HEK293 (cell line): ENCODE data around the gene USP44.

Source experiments
- CTCF ChIA-PET: fragments of 350-600 bp; formaldehyde crosslinking; extraction: SDS; loops from one replicate; lab custom pipeline; 2021; ENCODE audit warnings: antibody characterized with exemption; lab: Yijun Ruan, JAX
- POLR2A ChIA-PET: fragments of 300-600 bp; formaldehyde crosslinking; extraction: SDS; loops from one replicate; lab custom pipeline; 2020; ENCODE audit warnings: antibody characterized with exemption, inconsistent platforms; lab: Yijun Ruan, JAX
- H3K27ac ChIP-seq: fragments of 200-500 bp; sonication (Bioruptor generic); 2 replicates; pipeline ENCODE4 v1.5.1; 2014; ENCODE audit warnings: low read depth, low read length, control low read depth, inconsistent platforms; ENCODE audit errors: extremely low read depth
- H3K36me3 ChIP-seq, 2 experiments: fragments of 200-500 bp in 1 of 2; sonication (Bioruptor generic) in 1 of 2; 1 replicate in 1 of 2; 2 replicates in 1 of 2; pipeline ENCODE4 v1.5.1; 2014 to 2017; ENCODE audit warnings: inconsistent platforms in 2 of 2, low read length in 2 of 2; ENCODE audit not compliant: control insufficient read depth in 2 of 2, insufficient read depth in 1 of 2
- H3K4me1 ChIP-seq: fragments of 200-500 bp; sonication (Bioruptor generic); 2 replicates; pipeline ENCODE4 v1.5.1; 2014; ENCODE audit warnings: mild to moderate bottlenecking, low read length, inconsistent platforms; ENCODE audit not compliant: control insufficient read depth, insufficient read depth
- H3K4me3 ChIP-seq: 2 replicates; pipeline ENCODE4 v1.5.1; 2011; ENCODE audit warnings: low read depth, mild to moderate bottlenecking, control low read depth, low read length, moderate library complexity
- H3K9me3 ChIP-seq: fragments of 200-500 bp; sonication (Bioruptor generic); 2 replicates; pipeline ENCODE4 v1.5.1; 2014; ENCODE audit warnings: low read depth, low read length, inconsistent platforms; ENCODE audit not compliant: control insufficient read depth, insufficient read depth
- GLIS1 ChIP-seq: fragments of 450-650 bp; formaldehyde crosslinking; IDR thresholded peaks from 2 replicates; pipeline ENCODE4 v1.5.1; 2016; ENCODE audit warnings: missing biosample characterization, missing genetic modification characterization
- KLF10 ChIP-seq: fragments of 450-650 bp; IDR thresholded peaks from 2 replicates; pipeline ENCODE4 v1.5.1; 2018; ENCODE audit warnings: missing biosample characterization, mild to moderate bottlenecking, missing genetic modification characterization
- KLF9 ChIP-seq: fragments of 450-650 bp; formaldehyde crosslinking; IDR thresholded peaks from 2 replicates; pipeline ENCODE4 v1.5.1; 2016; ENCODE audit warnings: missing biosample characterization, missing genetic modification characterization, low read depth
- OSR2 ChIP-seq: fragments of 450-650 bp; formaldehyde crosslinking; IDR thresholded peaks from 2 replicates; pipeline ENCODE4 v1.5.1; 2016; ENCODE audit warnings: missing biosample characterization, missing genetic modification characterization
- SP2 ChIP-seq: fragments of 450-650 bp; formaldehyde crosslinking; IDR thresholded peaks from 2 replicates; pipeline ENCODE4 v1.5.1; 2016; ENCODE audit warnings: missing biosample characterization, missing genetic modification characterization
- ZBTB48 ChIP-seq: fragments of 450-650 bp; formaldehyde crosslinking; IDR thresholded peaks from 2 replicates; pipeline ENCODE4 v1.5.1; 2016; ENCODE audit warnings: missing biosample characterization, missing genetic modification characterization
- ZNF132 ChIP-seq: fragments of 450-650 bp; formaldehyde crosslinking; IDR thresholded peaks from 2 replicates; pipeline ENCODE4 v1.5.1; 2017; ENCODE audit warnings: missing biosample characterization, missing genetic modification characterization, borderline replicate concordance
- ZNF16 ChIP-seq: fragments of 450-650 bp; formaldehyde crosslinking; IDR thresholded peaks from 2 replicates; pipeline ENCODE4 v1.5.1; 2016; ENCODE audit warnings: low read depth, missing biosample characterization, missing genetic modification characterization
- ZNF311 ChIP-seq: fragments of 450-650 bp; formaldehyde crosslinking; IDR thresholded peaks from 2 replicates; pipeline ENCODE4 v1.5.1; 2017; ENCODE audit warnings: missing biosample characterization, missing genetic modification characterization, borderline replicate concordance
- ZNF341 ChIP-seq: fragments of 450-650 bp; formaldehyde crosslinking; IDR thresholded peaks from 2 replicates; pipeline ENCODE4; 2016; ENCODE audit warnings: low read depth, missing biosample characterization, missing genetic modification characterization
- ZNF391 ChIP-seq: fragments of 450-650 bp; formaldehyde crosslinking; IDR thresholded peaks from 2 replicates; pipeline ENCODE4 v1.5.1; 2016; ENCODE audit warnings: low read depth, missing biosample characterization, missing genetic modification characterization, borderline replicate concordance
- ZNF548 ChIP-seq: fragments of 450-650 bp; formaldehyde crosslinking; IDR thresholded peaks from 2 replicates; pipeline ENCODE4 v1.5.1; 2016; ENCODE audit warnings: missing biosample characterization, missing genetic modification characterization
- ZNF561 ChIP-seq: fragments of 450-650 bp; IDR thresholded peaks from 2 replicates; pipeline ENCODE4 v1.5.1; 2018; ENCODE audit warnings: missing biosample characterization, missing genetic modification characterization, borderline replicate concordance
- ZNF624 ChIP-seq: fragments of 450-650 bp; formaldehyde crosslinking; IDR thresholded peaks from 2 replicates; pipeline ENCODE4 v1.5.1; 2017; ENCODE audit warnings: missing biosample characterization, missing genetic modification characterization
- ZNF626 ChIP-seq: fragments of 450-650 bp; sonication (Bioruptor Pico); formaldehyde crosslinking; IDR thresholded peaks from 2 replicates; pipeline ENCODE4 v1.5.1; 2018; ENCODE audit warnings: missing biosample characterization, missing genetic modification characterization, inconsistent platforms
- ZNF768 ChIP-seq: fragments of 450-650 bp; formaldehyde crosslinking; IDR thresholded peaks from 2 replicates; pipeline ENCODE4 v1.5.1; 2018; ENCODE audit warnings: missing biosample characterization, mild to moderate bottlenecking, missing genetic modification characterization
- ZNF777 ChIP-seq: fragments of 450-650 bp; formaldehyde crosslinking; IDR thresholded peaks from 2 replicates; pipeline ENCODE4 v1.5.1; 2017; ENCODE audit warnings: missing biosample characterization, missing genetic modification characterization, borderline replicate concordance
- ZNF792 ChIP-seq: fragments of 450-650 bp; formaldehyde crosslinking; IDR thresholded peaks from 2 replicates; pipeline ENCODE4 v1.5.1; 2016; ENCODE audit warnings: missing biosample characterization, missing genetic modification characterization
- TF ChIP-seq, protein P1 (sequence below): fragments of 450-650 bp; formaldehyde crosslinking; IDR thresholded peaks from 2 replicates; pipeline ENCODE4 v1.5.1; 2016; ENCODE audit warnings: missing biosample characterization, missing genetic modification characterization
- TF ChIP-seq, protein P2 (sequence below): fragments of 450-650 bp; formaldehyde crosslinking; IDR thresholded peaks from 2 replicates; pipeline ENCODE4 v1.5.1; 2016; ENCODE audit warnings: missing biosample characterization, missing genetic modification characterization
- TF ChIP-seq, protein P3 (sequence below): fragments of 450-650 bp; formaldehyde crosslinking; IDR thresholded peaks from 2 replicates; pipeline ENCODE4 v1.5.1; 2016; ENCODE audit warnings: missing biosample characterization, missing genetic modification characterization
- TF ChIP-seq, protein P4 (sequence below): fragments of 450-650 bp; formaldehyde crosslinking; IDR thresholded peaks from 2 replicates; pipeline ENCODE4 v1.5.1; 2017; ENCODE audit warnings: missing biosample characterization, missing genetic modification characterization
- TF ChIP-seq, protein P5 (sequence below): fragments of 450-650 bp; formaldehyde crosslinking; IDR thresholded peaks from 2 replicates; pipeline ENCODE4 v1.5.1; 2016; ENCODE audit warnings: missing biosample characterization, missing genetic modification characterization
- TF ChIP-seq, protein P6 (sequence below): fragments of 450-650 bp; formaldehyde crosslinking; IDR thresholded peaks from 2 replicates; pipeline ENCODE4; 2016; ENCODE audit warnings: missing biosample characterization, missing genetic modification characterization
- TF ChIP-seq, protein P7 (sequence below): fragments of 450-650 bp; formaldehyde crosslinking; IDR thresholded peaks from 2 replicates; pipeline ENCODE4 v1.5.1; 2016; ENCODE audit warnings: missing biosample characterization, missing genetic modification characterization

USP44 gene

DNA sequence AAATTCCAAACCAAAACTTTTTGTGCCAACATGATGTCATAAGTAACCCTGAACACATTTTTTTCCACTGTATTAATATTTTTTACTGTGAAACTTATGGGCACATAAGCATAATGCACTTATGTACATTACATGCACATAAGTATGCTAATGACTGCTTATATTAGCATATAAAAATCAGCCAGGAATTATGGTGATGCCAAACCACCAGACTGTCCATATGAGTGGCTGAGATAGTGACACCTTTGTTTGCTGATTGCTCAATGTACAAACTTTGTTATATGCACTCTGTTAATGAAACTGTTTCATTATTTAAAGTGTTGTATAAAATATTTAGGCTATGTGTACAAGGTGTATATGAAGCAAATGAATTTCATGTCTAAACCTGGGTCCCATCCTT is 32.3 kb downstream of the USP44 start (continued):
- TF ChIP-seq, protein P1, sequence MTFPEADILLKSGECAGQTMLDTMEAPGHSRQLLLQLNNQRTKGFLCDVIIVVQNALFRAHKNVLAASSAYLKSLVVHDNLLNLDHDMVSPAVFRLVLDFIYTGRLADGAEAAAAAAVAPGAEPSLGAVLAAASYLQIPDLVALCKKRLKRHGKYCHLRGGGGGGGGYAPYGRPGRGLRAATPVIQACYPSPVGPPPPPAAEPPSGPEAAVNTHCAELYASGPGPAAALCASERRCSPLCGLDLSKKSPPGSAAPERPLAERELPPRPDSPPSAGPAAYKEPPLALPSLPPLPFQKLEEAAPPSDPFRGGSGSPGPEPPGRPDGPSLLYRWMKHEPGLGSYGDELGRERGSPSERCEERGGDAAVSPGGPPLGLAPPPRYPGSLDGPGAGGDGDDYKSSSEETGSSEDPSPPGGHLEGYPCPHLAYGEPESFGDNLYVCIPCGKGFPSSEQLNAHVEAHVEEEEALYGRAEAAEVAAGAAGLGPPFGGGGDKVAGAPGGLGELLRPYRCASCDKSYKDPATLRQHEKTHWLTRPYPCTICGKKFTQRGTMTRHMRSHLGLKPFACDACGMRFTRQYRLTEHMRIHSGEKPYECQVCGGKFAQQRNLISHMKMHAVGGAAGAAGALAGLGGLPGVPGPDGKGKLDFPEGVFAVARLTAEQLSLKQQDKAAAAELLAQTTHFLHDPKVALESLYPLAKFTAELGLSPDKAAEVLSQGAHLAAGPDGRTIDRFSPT (tag by site-specific recombination) = no peak
- TF ChIP-seq ZNF624 (tag by site-specific recombination) (no peak), ZNF311 (tag by site-specific recombination) (no peak), OSR2 (no peak), ZNF341 (tag by site-specific recombination) (no peak), SP2 (tag by site-specific recombination) (no peak)
- TF ChIP-seq, protein P2, sequence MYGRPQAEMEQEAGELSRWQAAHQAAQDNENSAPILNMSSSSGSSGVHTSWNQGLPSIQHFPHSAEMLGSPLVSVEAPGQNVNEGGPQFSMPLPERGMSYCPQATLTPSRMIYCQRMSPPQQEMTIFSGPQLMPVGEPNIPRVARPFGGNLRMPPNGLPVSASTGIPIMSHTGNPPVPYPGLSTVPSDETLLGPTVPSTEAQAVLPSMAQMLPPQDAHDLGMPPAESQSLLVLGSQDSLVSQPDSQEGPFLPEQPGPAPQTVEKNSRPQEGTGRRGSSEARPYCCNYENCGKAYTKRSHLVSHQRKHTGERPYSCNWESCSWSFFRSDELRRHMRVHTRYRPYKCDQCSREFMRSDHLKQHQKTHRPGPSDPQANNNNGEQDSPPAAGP (tag by site-specific recombination) = no peak

DNA sequence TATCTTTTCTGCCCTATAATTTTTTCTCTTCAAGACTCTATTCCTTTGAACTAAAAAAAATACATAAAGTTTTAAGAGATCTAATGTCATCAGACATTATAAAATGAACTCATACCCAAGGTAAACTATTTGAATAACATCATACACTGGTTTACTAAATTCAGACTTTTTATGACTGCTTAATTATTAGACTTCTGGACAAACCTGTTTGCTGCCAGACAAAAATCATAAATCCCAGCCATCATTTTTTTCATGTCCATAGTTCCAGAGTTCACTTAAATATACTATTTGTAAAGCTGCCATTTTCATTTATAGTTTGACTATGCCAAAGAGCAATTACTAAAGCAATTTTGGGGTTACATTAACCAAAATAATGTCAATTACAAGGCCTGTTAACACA is 34.0 kb downstream of the USP44 start:
- ChIA-PET POLR2A (interaction anchor here (0.6 kb wide), 1 partner anchor 500 kb away, joined by 3 read pairs; no protein-coding TSS in a partner anchor), CTCF (interaction anchor here (0.6 kb wide), 1 partner anchor 383 kb away, joined by 3 read pairs; no protein-coding TSS in a partner anchor)
- H3K4me1 ChIP-seq = peaks cover 5% of the 10 kb centered on the region; the same call in 1 of the 2 replicates
- H3K4me3 ChIP-seq = no peak overlapping the region
- H3K36me3 ChIP-seq = peaks cover 21 to 30% of the 10 kb centered on the region in 2 experiments
- H3K9me3 ChIP-seq = no peaks in the 10 kb centered on the region
- no peak overlapping the region for H3K27ac ChIP-seq
- no peak for TF ChIP-seq ZNF768
- no peak for TF ChIP-seq ZNF132 (tag by site-specific recombination)
- TF ChIP-seq, protein P3, sequence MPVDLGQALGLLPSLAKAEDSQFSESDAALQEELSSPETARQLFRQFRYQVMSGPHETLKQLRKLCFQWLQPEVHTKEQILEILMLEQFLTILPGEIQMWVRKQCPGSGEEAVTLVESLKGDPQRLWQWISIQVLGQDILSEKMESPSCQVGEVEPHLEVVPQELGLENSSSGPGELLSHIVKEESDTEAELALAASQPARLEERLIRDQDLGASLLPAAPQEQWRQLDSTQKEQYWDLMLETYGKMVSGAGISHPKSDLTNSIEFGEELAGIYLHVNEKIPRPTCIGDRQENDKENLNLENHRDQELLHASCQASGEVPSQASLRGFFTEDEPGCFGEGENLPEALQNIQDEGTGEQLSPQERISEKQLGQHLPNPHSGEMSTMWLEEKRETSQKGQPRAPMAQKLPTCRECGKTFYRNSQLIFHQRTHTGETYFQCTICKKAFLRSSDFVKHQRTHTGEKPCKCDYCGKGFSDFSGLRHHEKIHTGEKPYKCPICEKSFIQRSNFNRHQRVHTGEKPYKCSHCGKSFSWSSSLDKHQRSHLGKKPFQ (tag by site-specific recombination) = no peak
- TF ChIP-seq, protein P4, sequence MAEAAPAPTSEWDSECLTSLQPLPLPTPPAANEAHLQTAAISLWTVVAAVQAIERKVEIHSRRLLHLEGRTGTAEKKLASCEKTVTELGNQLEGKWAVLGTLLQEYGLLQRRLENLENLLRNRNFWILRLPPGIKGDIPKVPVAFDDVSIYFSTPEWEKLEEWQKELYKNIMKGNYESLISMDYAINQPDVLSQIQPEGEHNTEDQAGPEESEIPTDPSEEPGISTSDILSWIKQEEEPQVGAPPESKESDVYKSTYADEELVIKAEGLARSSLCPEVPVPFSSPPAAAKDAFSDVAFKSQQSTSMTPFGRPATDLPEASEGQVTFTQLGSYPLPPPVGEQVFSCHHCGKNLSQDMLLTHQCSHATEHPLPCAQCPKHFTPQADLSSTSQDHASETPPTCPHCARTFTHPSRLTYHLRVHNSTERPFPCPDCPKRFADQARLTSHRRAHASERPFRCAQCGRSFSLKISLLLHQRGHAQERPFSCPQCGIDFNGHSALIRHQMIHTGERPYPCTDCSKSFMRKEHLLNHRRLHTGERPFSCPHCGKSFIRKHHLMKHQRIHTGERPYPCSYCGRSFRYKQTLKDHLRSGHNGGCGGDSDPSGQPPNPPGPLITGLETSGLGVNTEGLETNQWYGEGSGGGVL (tag by site-specific recombination) = no peak
- no peak for TF ChIP-seq KLF9 (tag by site-specific recombination)
- no peak for TF ChIP-seq ZBTB48
- no peak for TF ChIP-seq ZNF548 (tag by site-specific recombination)
- TF ChIP-seq ZNF391 (tag by site-specific recombination) = no peak
- TF ChIP-seq ZNF16 (tag by site-specific recombination) = no peak
- no peak for TF ChIP-seq ZNF777
- TF ChIP-seq, protein P5, sequence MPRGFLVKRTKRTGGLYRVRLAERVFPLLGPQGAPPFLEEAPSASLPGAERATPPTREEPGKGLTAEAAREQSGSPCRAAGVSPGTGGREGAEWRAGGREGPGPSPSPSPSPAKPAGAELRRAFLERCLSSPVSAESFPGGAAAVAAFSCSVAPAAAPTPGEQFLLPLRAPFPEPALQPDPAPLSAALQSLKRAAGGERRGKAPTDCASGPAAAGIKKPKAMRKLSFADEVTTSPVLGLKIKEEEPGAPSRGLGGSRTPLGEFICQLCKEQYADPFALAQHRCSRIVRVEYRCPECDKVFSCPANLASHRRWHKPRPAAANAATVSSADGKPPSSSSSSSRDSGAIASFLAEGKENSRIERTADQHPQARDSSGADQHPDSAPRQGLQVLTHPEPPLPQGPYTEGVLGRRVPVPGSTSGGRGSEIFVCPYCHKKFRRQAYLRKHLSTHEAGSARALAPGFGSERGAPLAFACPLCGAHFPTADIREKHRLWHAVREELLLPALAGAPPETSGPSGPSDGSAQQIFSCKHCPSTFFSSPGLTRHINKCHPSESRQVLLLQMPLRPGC (tag by site-specific recombination) = no peak
- TF ChIP-seq ZNF792 (tag by site-specific recombination) = no peak
- TF ChIP-seq ZNF626 (tag by site-specific recombination) = no peak
- TF ChIP-seq, protein P6, sequence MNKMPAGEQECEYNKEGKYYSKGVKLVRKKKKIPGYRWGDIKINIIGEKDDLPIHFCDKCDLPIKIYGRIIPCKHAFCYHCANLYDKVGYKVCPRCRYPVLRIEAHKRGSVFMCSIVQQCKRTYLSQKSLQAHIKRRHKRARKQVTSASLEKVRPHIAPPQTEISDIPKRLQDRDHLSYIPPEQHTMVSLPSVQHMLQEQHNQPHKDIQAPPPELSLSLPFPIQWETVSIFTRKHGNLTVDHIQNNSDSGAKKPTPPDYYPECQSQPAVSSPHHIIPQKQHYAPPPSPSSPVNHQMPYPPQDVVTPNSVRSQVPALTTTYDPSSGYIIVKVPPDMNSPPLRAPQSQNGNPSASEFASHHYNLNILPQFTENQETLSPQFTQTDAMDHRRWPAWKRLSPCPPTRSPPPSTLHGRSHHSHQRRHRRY (tag by site-specific recombination) = no peak
- no peak for TF ChIP-seq ZNF561
- TF ChIP-seq, protein P7, sequence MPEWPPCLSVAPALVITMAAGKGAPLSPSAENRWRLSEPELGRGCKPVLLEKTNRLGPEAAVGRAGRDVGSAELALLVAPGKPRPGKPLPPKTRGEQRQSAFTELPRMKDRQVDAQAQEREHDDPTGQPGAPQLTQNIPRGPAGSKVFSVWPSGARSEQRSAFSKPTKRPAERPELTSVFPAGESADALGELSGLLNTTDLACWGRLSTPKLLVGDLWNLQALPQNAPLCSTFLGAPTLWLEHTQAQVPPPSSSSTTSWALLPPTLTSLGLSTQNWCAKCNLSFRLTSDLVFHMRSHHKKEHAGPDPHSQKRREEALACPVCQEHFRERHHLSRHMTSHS = no peak
- TF ChIP-seq GLIS1 (tag by site-specific recombination) = no peak
- TF ChIP-seq KLF10 = no peak
